Measurements from ENCODE around the gene SORCS1. TPM values are rescaled to one million over a fixed set of nuclear protein-coding genes. Genes with fewer than 3 reads are reported as not detected.

SORCS1 gene
- total and polyA plus RNA-seq, 12 donors: 0.30 to 5.5 (median 1.3) TPM

- Histone ChIP-seq H3K27me3 (no peaks in the 10 kb centered on the region), H3K27ac (no peak overlapping the region), H3K4me3 (no peak overlapping the region), H3K4me1 (no peaks in the 10 kb centered on the region), H3K36me3 (no peaks in the 10 kb centered on the region), H3K9me3 (peaks cover 0 to 7% (median 0%) of the 10 kb centered on the region in 11 donors)
- intact Hi-C loops (cut with DNase I): no loop called here
- no peak for TF ChIP-seq CTCF (IDR thresholded peaks at IDR 0.05)
- DNase-seq (no peak), ATAC-seq (no peak)
- 68 to 74% methylated on average over 2 of the region's 2 CpGs for WGBS, 2 donors
Observed at GRCh38 chr10:107075117-107075516, 89.4 kb downstream of the SORCS1 start.

GRCh38 chr10:107072786-107073185 lies 91.7 kb downstream of the SORCS1 start:
- TF ChIP-seq CTCF (IDR thresholded peaks at IDR 0.05): no peak
- Histone ChIP-seq H3K9me3 (peaks cover 0 to 7% (median 0%) of the 10 kb centered on the region in 11 donors), H3K27me3 (no peaks in the 10 kb centered on the region), H3K36me3 (no peaks in the 10 kb centered on the region), H3K4me1 (no peaks in the 10 kb centered on the region), H3K4me3 (no peak overlapping the region), H3K27ac (no peak overlapping the region)
- intact Hi-C loops (cut with DNase I): no loop called here
- no peak for ATAC-seq
- no peak for DNase-seq
- 43 to 55% methylated on average over 5 of the region's 5 CpGs for WGBS, 2 donors

- WGBS, 2 donors: 64 to 69% methylated on average over 3 of the region's 3 CpGs
- TF ChIP-seq CTCF (IDR thresholded peaks at IDR 0.05): no peak
- Histone ChIP-seq H3K36me3 (no peaks in the 10 kb centered on the region), H3K27ac (no peak overlapping the region), H3K9me3 (peaks cover 0 to 7% (median 0%) of the 10 kb centered on the region in 11 donors), H3K4me3 (no peak overlapping the region), H3K4me1 (no peaks in the 10 kb centered on the region), H3K27me3 (no peaks in the 10 kb centered on the region)
- DNase-seq (no peak), ATAC-seq (no peak)
- intact Hi-C loops (cut with DNase I): no loop called here
Observed at GRCh38 chr10:107072028-107072427, 92.5 kb downstream of the SORCS1 start.

- WGBS, 2 donors: 83 to 84% methylated on average over 4 of the region's 4 CpGs
- no peak for ATAC-seq
- intact Hi-C loops (cut with DNase I): no loop called here
Observed at GRCh38 chr10:107071301-107071700, 93.2 kb downstream of the SORCS1 start.

More at GRCh38 chr10:107071301-107071700, 93.2 kb downstream of the SORCS1 start:
- Histone ChIP-seq H3K27ac (no peak overlapping the region), H3K36me3 (no peaks in the 10 kb centered on the region), H3K27me3 (no peaks in the 10 kb centered on the region), H3K4me3 (no peak overlapping the region), H3K9me3 (peaks cover 0 to 7% (median 0%) of the 10 kb centered on the region in 11 donors), H3K4me1 (no peaks in the 10 kb centered on the region)
- no peak for TF ChIP-seq CTCF (IDR thresholded peaks at IDR 0.05)
- no peak for DNase-seq
